Right atrium auricular region (tissue), 2 donors: ENCODE measurements around the gene FAM237A. TPM values are rescaled to one million over a fixed set of nuclear protein-coding genes. Genes with fewer than 3 reads are reported as not detected.

ENCODE experiments used
- DNase-seq: peaks from one replicate; pipeline ENCODE4 v3.0.0-alpha.2; 2019; ENCODE audit warnings: low spot score
- H3K27ac ChIP-seq, 2 donors: fragments of 200-600 bp; sonication (generic); 1 replicate in 1 of 2; 2 replicates in 1 of 2; pipeline ENCODE4 v1.5.1; 2016 to 2019
- H3K27me3 ChIP-seq, 2 donors: fragments of 200-600 bp; sonication (generic); one replicate each; pipeline versions ENCODE4 v1.5.1 to v1.6.0; 2017 to 2019
- H3K36me3 ChIP-seq: fragments of 200-600 bp; sonication (generic); one replicate; pipeline ENCODE4 v1.5.1; 2016
- H3K4me1 ChIP-seq, 2 donors: fragments of 200-600 bp; sonication (generic); one replicate each; pipeline versions ENCODE4 v1.5.1 to v1.6.0; 2017 to 2019
- H3K4me3 ChIP-seq, 2 donors: fragments of 200-600 bp; sonication (generic); 1 replicate in 1 of 2; 2 replicates in 1 of 2; pipeline ENCODE4 v1.5.1; 2017 to 2019; ENCODE audit warnings: mild to moderate bottlenecking in 1 of 2, moderate library complexity in 1 of 2
- H3K9me3 ChIP-seq, 2 donors: fragments of 200-600 bp; sonication (generic); one replicate each; pipeline ENCODE4 v1.5.1; 2019
- total RNA-seq, 2 donors: library from RNA; depleted of rRNA; stranded (reverse); fragments of >200 nt; gene quantifications; one replicate each; pipeline ENCODE4 v1.1.0, GENCODE V29; 2016
- TF ChIP-seq, protein P1 (sequence below), 2 donors: fragments of 200-600 bp; sonication (generic); IDR thresholded peaks; one replicate each; pipeline ENCODE4 v1.5.1; 2019; ENCODE audit warnings: antibody characterized with exemption in 2 of 2

FAM237A gene
- total RNA-seq, 2 donors from 2014 or later: not detected

DNA sequence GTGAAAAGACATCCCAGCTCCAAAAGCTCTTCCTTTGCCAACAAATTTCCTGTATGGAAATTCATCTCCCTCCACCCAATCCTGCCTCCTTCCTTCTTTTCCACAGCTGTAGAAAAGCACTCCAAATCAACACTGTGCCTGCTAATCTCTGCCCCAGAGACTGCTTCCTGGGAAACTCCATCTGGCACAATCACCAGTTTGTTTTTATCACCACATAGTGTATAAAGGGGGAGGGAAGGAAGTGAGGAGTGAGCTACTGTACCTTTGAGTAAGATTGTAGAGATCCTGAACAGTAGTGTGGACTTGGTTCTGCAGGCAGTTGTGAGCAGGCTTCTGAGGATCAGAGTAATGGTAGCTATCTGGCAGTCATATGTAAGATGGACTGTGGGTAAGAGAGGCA lies 14.7 kb upstream of the FAM237A start:
- H3K4me1 ChIP-seq: no peaks in the 10 kb centered on the region
- DNase-seq: no peak

DNA sequence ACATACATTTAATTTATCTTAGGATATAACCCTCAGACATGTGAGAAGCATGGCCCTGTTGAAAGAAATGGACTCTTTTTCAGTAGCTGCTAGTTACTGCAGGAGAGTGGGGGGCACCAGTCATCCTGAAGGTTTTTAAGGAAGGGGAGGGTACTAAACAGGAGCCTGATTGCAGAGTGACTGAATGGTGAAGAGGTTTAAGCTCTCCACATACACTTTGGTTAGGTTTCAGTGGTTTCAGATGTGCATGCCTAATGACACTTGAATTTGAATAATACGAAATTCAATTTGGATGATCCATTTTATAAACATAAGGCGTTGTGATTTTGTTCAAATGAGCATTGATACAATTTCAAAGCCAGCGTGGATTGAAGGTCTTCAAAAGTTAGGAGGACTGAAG lies 10.9 kb upstream of the FAM237A start:
- TF ChIP-seq, protein P1, sequence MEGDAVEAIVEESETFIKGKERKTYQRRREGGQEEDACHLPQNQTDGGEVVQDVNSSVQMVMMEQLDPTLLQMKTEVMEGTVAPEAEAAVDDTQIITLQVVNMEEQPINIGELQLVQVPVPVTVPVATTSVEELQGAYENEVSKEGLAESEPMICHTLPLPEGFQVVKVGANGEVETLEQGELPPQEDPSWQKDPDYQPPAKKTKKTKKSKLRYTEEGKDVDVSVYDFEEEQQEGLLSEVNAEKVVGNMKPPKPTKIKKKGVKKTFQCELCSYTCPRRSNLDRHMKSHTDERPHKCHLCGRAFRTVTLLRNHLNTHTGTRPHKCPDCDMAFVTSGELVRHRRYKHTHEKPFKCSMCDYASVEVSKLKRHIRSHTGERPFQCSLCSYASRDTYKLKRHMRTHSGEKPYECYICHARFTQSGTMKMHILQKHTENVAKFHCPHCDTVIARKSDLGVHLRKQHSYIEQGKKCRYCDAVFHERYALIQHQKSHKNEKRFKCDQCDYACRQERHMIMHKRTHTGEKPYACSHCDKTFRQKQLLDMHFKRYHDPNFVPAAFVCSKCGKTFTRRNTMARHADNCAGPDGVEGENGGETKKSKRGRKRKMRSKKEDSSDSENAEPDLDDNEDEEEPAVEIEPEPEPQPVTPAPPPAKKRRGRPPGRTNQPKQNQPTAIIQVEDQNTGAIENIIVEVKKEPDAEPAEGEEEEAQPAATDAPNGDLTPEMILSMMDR (IDR thresholded peaks at IDR 0.05): no peak
- DNase-seq: no peak
- no peak overlapping the region for H3K4me3 ChIP-seq
- H3K9me3 ChIP-seq: no peaks in the 10 kb centered on the region
- H3K27ac ChIP-seq: no peak overlapping the region
- H3K27me3 ChIP-seq: no peaks in the 10 kb centered on the region
- H3K4me1 ChIP-seq: no peaks in the 10 kb centered on the region
- no peaks in the 10 kb centered on the region for H3K36me3 ChIP-seq

More for the DNA sequence above, 14.7 kb upstream of the FAM237A start:
- H3K27ac ChIP-seq: no peak overlapping the region
- no peaks in the 10 kb centered on the region for H3K27me3 ChIP-seq
- TF ChIP-seq, protein P1 (IDR thresholded peaks at IDR 0.05): no peak
- no peak overlapping the region for H3K4me3 ChIP-seq
- H3K9me3 ChIP-seq: no peaks in the 10 kb centered on the region
- no peaks in the 10 kb centered on the region for H3K36me3 ChIP-seq

DNA sequence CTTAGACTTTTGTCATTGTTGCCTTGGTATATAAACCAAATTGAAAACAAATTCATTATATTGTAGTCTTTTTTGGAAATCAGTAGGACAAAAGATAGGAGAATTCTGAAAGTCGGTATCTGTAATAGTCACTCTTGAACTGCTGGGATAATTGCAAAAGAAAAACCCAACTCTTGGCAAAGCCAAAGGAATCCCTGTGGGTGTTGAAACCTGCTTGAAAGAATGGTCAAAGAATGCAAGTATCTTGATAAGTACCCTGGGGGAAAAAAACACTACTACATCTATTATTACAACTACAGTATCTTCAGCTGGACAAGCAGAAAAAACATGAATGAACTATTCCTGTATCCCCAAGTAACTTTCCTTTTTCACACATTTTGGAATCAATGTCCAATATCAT lies 7.3 kb upstream of the FAM237A start:
- Histone ChIP-seq H3K4me1 (no peaks in the 10 kb centered on the region), H3K4me3 (no peak overlapping the region), H3K27me3 (no peaks in the 10 kb centered on the region), H3K9me3 (no peaks in the 10 kb centered on the region), H3K27ac (no peak overlapping the region), H3K36me3 (no peaks in the 10 kb centered on the region)
- DNase-seq: no peak
- TF ChIP-seq, protein P1 (IDR thresholded peaks at IDR 0.05): no peak

DNA sequence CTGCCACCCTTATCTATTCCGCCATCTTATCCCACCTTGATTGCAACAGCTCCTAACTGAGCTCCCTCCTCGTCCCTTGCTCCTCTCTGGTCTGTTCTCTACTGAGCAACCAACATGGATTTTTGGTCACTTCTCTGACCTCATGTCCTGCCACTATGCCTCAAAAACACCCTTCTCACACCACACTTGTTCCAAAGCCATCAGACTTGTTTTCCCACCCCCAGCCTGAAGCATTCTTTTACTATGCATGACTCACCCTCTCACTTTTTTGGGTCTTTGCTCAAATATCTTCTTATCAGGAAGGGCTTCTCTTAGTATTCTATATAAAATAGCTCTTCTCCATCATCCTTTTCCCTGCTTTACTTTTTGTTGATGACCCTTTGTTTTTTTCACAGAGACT lies 2.7 kb upstream of the FAM237A start:
- Histone ChIP-seq H3K36me3 (no peaks in the 10 kb centered on the region), H3K27me3 (peaks cover 0 to 7% of the 10 kb centered on the region in 2 donors), H3K4me3 (no peak overlapping the region), H3K9me3 (no peaks in the 10 kb centered on the region), H3K27ac (no peak overlapping the region), H3K4me1 (peaks cover 0 to 6% of the 10 kb centered on the region in 2 donors)
- TF ChIP-seq, protein P1 (IDR thresholded peaks at IDR 0.05): no peak
- no peak for DNase-seq

DNA sequence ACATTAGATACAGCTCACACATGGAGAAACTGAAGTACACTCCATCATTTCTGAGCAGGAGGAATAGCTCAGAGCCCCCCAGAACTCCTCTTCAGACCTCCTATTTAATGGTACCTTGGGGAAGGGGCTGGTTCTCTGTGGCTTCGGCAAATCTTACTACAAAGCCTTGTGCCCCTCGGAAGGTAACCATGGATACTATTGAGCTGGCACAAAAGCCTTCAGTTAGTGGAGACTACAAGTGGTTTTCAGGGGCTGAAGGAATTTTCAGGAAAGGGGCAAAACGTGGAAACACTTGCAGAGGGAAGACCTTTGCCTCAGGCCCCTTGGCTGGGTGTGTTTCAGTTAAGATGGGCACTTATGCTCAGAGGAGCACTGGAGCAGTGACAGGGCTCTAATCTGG lies 1.1 kb upstream of the FAM237A start:
- no peak overlapping the region for H3K27ac ChIP-seq
- no peaks in the 10 kb centered on the region for H3K9me3 ChIP-seq
- no peak for DNase-seq
- H3K4me1 ChIP-seq: peaks cover 0 to 6% of the 10 kb centered on the region in 2 donors
- TF ChIP-seq, protein P1 (IDR thresholded peaks at IDR 0.05): no peak
- no peaks in the 10 kb centered on the region for H3K36me3 ChIP-seq
- H3K4me3 ChIP-seq: no peak overlapping the region
- peaks cover 0 to 7% of the 10 kb centered on the region in 2 donors for H3K27me3 ChIP-seq

DNA sequence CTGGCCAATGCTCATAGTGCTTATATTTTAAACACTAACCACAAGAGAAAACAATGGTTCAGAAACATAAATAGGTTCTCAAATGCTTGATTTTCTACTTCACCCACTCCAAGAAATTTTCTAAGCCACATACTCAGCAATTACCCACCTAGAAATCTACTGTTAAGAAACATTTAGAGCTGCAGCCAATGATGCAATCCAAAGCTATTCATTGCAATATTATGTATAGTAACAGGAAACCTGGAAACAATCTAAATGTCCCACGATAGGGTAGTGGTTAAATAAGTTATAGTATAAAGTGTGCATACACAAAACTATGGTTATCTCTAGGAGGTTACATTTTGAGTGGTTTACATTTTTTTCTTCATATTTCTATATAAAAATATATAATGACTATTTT lies 5.7 kb downstream of the FAM237A start:
- no peaks in the 10 kb centered on the region for H3K27me3 ChIP-seq
- no peak for DNase-seq
- no peak overlapping the region for H3K27ac ChIP-seq
- no peaks in the 10 kb centered on the region for H3K36me3 ChIP-seq
- TF ChIP-seq, protein P1 (IDR thresholded peaks at IDR 0.05): no peak
- no peak overlapping the region for H3K4me3 ChIP-seq
- no peaks in the 10 kb centered on the region for H3K9me3 ChIP-seq
- H3K4me1 ChIP-seq: no peaks in the 10 kb centered on the region
